HG02798 (cell line): ENCODE data around the gene KRTCAP2.
"Not testable (repeated sequence)": the region's sequence is repeated elsewhere in the genome, so short reads cannot be mapped to it uniquely, and the experiment has no call there.

Experiments
- ATAC-seq: cut with Tn5 transposase; IDR thresholded peaks from one replicate; pipeline ENCODE4 v1.9.1; 2021; ENCODE audit warnings: mild to moderate bottlenecking; ENCODE audit not compliant: unreplicated experiment, poor library complexity

KRTCAP2 gene

DNA sequence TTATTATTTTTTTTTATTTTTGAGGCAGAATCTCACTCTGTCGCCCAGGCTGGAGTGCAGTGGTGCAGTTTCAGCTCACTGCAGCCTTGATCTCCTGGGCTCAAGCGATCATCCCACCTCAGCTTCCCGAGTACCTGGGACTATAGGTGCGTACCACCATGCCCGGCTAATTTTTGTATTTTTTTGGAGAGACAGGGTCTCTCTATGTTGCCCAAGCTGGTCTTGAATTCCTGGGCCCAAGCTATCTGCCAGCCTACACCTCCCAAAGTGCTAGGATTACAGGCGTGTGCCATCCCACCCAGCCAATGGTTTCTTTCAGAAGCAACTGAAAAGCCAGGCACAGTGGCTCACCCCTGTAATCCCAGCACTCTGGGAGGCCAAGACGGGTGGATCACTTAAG lies 2.3 kb downstream of the KRTCAP2 start:
- no peak for ATAC-seq

- ATAC-seq: no peak
These were observed 2.9 kb downstream of the KRTCAP2 start for GRCh38 chr1:155170101-155170785.

DNA sequence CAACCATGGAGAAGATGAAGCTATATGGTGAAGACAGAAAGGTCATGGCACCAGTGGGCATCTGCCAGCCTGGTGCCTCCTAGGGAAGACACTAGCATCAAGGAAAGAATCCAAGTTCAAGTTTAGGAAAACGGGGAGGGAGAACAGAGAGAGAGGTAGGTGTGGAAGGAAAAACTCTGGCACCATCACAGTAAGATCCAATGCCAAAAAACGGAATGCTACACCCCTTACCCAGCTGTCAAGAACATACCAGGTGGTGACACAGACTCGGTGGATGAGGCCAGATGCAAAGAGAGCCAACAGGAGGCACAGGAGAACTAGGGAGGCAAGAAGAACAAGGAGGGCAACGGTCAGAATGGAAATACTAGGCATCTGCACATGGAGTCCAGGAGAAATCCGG lies 3.6 kb downstream of the KRTCAP2 start:
- no peak for ATAC-seq

- ATAC-seq: no peak
These were observed 4.5 kb downstream of the KRTCAP2 start for GRCh38 chr1:155168456-155169210.

DNA sequence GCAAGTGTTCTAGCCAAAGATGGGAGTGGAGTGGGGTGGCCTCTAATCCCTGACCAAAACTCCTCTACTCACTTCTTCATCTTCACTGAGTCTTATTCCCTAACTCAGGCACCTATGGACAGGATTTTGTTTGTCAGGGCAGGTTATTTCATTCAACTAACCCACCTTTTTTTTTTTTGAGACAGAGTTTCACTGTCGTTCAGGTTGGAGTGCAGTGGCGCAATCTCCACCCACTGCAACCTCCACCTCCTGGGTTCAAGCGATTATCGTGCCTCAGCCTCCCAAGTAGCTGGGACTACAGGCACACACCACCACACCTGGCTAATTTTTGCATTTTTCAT lies 5.0 kb downstream of the KRTCAP2 start:
- not testable (repeated sequence) for ATAC-seq

GRCh38 chr1:155167166-155168104 lies 5.7 kb downstream of the KRTCAP2 start:
- ATAC-seq: peak; percentile 55

DNA sequence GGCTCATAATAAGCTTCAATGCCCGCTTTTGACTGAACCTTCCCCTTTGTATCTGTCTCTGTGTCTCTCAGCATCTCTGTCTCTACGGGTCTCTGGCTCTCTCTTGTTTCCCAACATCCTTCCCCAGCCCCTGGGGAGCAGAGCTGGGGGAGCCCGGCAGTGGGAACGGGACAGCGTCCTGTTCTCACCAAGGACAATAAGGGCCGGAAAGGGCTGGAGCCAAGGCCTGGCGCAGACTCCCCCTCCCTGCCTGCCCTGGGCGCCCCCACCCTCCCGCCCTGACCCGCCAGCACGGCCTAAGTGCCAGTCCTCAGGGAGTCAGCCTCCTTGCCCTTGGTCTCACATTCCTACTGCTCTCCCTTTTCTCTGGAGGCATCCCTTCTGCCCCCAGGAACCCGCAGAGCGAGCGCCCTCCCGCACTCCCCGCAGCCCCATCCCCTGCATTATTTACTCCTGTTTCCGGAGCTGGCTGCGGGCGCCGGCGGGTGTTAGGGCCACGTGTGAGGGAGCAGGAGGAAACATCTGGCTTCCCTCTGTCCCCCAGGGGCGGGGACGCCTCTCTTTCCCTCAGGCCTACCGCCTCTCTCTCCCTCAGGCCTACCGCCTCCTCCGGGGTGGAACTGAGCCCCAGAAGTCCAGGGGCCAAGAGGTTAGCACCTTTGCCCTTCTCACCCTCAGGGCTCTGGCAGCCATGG lies 6.5 kb downstream of the KRTCAP2 start:
- ATAC-seq: no peak

- ATAC-seq: no peak
These were observed 7.0 kb downstream of the KRTCAP2 start for GRCh38 chr1:155166051-155166470.

GRCh38 chr1:155164625-155165024 lies 8.5 kb downstream of the KRTCAP2 start:
- not testable (repeated sequence) for ATAC-seq

- not testable (repeated sequence) for ATAC-seq
These were observed 9.3 kb downstream of the KRTCAP2 start for GRCh38 chr1:155163785-155164184.

DNA sequence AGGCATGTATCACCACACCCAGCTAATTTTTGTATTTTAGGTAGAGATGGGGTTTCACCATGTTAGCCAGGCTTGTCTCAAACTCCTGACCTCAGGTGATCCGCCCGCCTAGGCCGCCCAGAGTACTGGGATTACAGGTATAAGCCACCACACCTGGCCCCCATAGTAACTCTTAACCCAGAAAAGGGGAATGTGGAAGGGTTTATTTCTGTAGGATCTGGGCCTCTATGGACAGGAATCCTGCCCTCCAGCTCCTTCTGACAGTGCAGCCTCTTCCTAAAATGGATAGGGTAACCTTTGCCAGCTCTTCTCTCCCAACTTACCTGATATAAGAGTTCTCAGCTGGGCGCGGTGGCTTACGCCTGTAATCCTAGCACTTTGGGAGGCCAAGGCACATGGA lies 10.5 kb downstream of the KRTCAP2 start:
- ATAC-seq: not testable (repeated sequence)

- ATAC-seq: no peak
These were observed 13.0 kb downstream of the KRTCAP2 start for GRCh38 chr1:155160128-155160527.

GRCh38 chr1:155158991-155159390 lies 14.1 kb downstream of the KRTCAP2 start:
- ATAC-seq: no peak

DNA sequence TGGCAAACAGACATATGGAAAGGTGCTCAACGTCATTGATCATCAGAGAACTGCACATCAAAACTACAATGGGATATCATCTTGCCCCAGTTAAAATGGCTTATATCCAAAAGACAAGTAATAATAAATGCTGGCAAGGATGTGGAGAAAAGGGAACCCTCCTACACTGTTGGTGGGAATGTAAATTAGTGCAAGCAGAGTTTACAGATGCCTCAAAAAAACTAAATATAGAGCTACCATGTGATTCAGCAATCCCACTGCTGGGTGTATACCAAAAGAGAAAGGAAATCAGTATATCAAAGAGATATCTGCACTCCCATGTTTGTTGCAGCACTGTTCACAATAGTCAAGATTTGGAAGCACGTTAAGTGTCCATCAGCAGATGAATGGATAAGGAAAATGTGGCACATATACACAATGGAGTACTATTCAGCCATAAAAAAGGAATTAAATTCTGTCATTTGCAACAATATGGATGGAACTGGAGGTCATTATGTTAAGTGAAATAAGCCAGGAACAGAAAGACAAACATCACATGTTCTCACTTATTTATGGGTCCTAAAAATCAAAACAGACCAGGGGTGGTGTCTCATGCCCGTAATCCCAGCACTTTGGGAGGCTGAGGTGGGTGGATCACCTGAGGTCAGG lies 17.0 kb downstream of the KRTCAP2 start:
- not testable (repeated sequence) for ATAC-seq

GRCh38 chr1:155145491-155145890 lies 27.6 kb downstream of the KRTCAP2 start:
- no peak for ATAC-seq

- no peak for ATAC-seq
These were observed 31.4 kb downstream of the KRTCAP2 start for GRCh38 chr1:155141749-155142148.

DNA sequence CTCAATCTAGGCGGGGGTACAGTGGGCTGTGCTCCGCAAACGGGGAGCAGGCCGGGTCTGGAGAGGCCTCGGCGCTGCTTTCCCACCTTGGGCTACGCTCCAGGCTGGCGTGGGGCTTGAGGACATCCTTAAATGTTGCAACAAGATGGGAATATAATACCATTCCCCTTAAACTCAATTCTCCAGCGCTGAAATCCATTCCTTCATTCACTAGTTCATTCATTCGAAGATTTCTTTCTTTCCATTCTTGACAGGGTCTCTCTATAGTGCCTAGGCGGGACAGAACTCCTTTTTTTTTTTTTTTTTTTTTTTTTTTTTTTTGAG lies 32.5 kb downstream of the KRTCAP2 start:
- ATAC-seq: no peak

DNA sequence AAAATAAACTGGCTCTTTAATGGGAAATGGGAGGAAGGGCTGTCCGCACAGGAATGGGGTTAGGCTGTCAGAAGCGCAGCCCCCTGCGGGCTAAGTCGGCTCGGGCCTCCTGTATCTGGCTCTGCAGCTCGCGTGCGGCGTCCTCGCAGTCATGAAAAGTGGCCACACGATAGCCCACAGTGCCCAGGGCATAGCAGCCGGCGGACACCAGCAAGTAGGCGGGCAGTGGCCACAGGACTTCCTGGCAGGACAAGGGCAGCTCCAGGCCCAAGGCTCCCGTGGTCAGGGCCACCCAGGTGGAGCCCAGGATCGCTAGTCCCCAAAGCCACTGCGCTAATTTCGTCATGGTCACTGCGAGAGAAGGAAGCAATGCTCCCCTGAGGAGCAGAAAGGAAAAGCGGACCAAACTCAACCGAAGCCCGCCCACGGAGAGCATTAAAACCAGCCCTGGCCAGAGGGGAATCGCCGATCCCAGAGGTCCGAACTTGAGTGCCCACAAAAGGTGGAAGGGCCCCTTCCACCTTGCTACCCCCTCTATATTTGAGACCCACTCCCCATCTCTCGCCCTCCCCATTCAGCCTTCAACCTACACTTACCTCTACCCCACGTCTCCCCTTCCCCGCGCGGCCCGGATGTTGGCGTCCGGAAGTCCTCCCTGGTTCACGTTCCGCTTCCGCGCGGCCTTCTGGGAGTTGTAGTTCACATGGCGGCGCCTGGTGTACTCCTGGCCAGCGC lies 33.0 kb downstream of the KRTCAP2 start, which contains the start of gene DPM3:
DPM3 (minus strand) TSS at position 637 of the 735 bp plus-strand sequence; CDS start at position 346, 291 bp downstream.
- peak; percentile 74 for ATAC-seq
